Progenitor cell of endocrine pancreas (in vitro differentiated cells): Measurements from ENCODE around the gene RAB5B. TPM values are rescaled to one million over a fixed set of nuclear protein-coding genes. Genes with fewer than 3 reads are reported as not detected.

Experiments
- DNase-seq: peaks from one replicate; pipeline ENCODE4 v3.0.0; 2021; ENCODE audit warnings: low spot score; ENCODE audit not compliant: unreplicated experiment
- H3K27ac Mint-ChIP-seq: 2 replicates; pipeline ENCODE4 v1.8.0; 2021; ENCODE audit warnings: mild to moderate bottlenecking, moderate library complexity, mixed read lengths
- H3K27me3 Mint-ChIP-seq: 2 replicates; pipeline ENCODE4 v1.8.0; 2021; ENCODE audit warnings: mixed read lengths
- H3K36me3 Mint-ChIP-seq: 2 replicates; pipeline ENCODE4 v1.8.0; 2022; ENCODE audit warnings: mixed read lengths; ENCODE audit not compliant: insufficient read depth
- H3K4me1 Mint-ChIP-seq: 2 replicates; pipeline ENCODE4 v1.8.0; 2021; ENCODE audit warnings: low read depth, mixed read lengths
- H3K4me3 Mint-ChIP-seq: 2 replicates; pipeline ENCODE4 v1.8.0; 2021; ENCODE audit warnings: low read depth, mild to moderate bottlenecking, moderate library complexity, mixed read lengths
- H3K9me3 Mint-ChIP-seq: 2 replicates; pipeline ENCODE4 v1.8.0; 2021; ENCODE audit warnings: low read depth, mixed read lengths
- total RNA-seq: library from RNA; stranded (reverse); gene quantifications from 2 replicates; pipeline ENCODE4 v1.2.1, GENCODE V29; 2021
- TF ChIP-seq, protein P1 (sequence below): fragments of 200-600 bp; sonication (generic); IDR thresholded peaks from one replicate; pipeline ENCODE4 v1.5.0; 2021; ENCODE audit warnings: antibody characterized with exemption, mild to moderate bottlenecking; ENCODE audit not compliant: unreplicated experiment

The RAB5B gene
- total RNA-seq, 1 donor from 2014 or later, result 116 TPM

DNA sequence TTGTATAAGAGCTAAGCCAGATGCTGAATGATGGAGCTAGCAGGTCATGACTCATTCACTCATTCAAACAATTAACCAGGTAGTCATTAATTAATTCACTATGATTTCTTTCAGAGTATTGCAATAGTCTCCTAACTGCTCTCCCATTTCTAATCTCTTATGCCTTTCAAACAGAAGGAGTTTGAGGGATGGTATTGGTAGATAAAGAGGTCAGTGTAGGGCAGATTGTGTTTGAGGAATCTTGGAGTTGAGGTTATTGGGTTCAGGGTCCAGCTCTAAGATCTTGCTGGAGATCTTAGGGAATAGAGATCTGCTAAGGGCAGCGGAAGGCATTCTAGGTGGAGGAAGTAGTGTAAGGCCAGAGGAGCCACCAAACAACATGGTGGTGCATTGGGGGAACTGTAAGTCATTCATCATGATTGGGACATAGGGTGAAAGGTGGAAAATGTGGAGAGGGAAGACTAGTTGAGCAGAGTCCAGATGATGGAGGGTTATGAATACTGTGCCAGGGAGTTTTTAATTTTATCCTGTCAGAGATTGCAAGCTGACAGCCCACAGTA, 31.2 kb upstream of the RAB5B start:
- Mint-ChIP-seq H3K4me1 (peaks cover 4% of the 10 kb centered on the region), H3K36me3 (no peaks in the 10 kb centered on the region), H3K27me3 (peaks cover 26% of the 10 kb centered on the region), H3K4me3 (no peak overlapping the region), H3K9me3 (no peaks in the 10 kb centered on the region), H3K27ac (no peak overlapping the region)
- no peak for DNase-seq
- TF ChIP-seq, protein P1, sequence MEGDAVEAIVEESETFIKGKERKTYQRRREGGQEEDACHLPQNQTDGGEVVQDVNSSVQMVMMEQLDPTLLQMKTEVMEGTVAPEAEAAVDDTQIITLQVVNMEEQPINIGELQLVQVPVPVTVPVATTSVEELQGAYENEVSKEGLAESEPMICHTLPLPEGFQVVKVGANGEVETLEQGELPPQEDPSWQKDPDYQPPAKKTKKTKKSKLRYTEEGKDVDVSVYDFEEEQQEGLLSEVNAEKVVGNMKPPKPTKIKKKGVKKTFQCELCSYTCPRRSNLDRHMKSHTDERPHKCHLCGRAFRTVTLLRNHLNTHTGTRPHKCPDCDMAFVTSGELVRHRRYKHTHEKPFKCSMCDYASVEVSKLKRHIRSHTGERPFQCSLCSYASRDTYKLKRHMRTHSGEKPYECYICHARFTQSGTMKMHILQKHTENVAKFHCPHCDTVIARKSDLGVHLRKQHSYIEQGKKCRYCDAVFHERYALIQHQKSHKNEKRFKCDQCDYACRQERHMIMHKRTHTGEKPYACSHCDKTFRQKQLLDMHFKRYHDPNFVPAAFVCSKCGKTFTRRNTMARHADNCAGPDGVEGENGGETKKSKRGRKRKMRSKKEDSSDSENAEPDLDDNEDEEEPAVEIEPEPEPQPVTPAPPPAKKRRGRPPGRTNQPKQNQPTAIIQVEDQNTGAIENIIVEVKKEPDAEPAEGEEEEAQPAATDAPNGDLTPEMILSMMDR, result no peak

DNA sequence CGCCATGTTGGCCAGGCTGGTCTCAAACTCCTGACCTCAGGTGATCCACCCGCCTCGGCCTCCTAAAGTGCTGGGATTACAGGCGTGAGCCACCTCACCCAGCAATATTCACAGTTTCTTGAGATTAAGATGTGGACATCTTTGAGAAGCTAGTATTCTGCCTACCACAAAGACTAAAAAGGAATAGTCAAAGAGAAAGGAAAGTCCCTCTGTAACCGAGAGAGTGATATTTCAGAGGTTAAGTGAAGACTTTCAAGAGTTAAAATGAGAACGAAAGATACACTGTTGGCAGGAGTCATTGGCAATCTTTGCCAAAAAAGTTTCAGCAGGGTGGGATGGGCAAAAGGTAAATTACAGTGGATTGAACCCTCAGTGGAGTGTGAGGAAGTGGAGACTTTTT, 27.3 kb upstream of the RAB5B start:
- no peak overlapping the region for H3K27ac Mint-ChIP-seq
- H3K36me3 Mint-ChIP-seq, result no peaks in the 10 kb centered on the region
- H3K27me3 Mint-ChIP-seq, result peaks cover 6% of the 10 kb centered on the region
- no peak overlapping the region for H3K4me3 Mint-ChIP-seq
- DNase-seq, result no peak
- peaks cover 2% of the 10 kb centered on the region for H3K4me1 Mint-ChIP-seq
- no peaks in the 10 kb centered on the region for H3K9me3 Mint-ChIP-seq
- TF ChIP-seq, protein P1, result no peak

DNA sequence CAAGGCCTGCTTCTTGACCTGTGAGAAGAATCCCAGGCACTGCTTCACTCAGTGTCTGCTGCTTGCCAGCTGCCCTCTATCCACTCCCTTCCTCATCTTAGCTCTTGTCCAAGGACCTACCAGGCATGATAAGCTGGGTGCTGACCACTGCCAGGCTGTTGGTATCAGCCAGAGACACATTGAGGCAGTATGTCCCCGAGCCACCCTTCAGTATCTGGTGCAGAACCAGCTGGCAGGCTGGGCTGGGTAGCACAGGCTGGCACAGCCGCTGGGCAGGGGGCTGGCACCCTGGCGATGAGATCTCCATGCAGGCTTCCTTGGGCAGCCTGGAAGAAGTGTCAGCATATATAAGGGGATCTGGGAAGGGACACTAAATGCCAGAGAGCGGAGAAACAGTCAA, 18.5 kb upstream of the RAB5B start:
- no peak overlapping the region for H3K27ac Mint-ChIP-seq

DNA sequence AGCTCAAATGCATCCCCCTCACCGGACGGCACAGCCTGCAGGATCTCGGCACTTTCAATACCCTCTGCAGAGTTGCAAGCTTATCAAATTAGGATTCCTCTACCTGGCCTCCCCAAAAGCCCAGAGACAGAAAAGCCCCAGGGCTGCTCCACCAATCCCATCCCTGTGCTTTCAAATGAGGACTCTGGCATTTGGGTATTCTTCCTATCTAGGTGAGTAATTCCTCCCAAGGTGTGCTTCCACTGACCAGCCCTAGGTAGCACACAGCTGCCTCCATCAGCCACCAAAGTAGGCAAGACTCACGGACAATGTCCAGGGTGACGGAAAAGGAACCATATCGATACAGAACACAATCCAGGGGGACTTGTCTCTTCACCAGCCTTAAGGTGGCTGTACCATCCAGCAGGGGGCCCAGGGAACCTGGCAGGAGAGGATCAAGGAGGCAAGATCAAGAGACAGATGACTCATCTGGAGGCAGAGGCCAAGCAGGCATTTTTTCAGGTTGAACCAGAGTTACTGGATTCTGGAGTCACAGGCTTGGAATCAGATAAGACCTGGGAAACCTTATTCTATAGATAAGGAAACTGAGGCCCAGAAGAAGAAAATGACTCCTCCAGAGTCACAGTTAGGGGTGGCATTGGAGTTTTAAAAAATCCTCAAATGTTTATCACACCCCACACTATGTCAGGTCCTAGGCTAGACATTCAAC, 17.9 kb upstream of the RAB5B start:
- no peak for DNase-seq
- Mint-ChIP-seq H3K27ac (no peak overlapping the region), H3K36me3 (no peaks in the 10 kb centered on the region), H3K9me3 (no peaks in the 10 kb centered on the region), H3K4me3 (no peak overlapping the region), H3K4me1 (peaks cover 3% of the 10 kb centered on the region), H3K27me3 (peaks cover 3% of the 10 kb centered on the region)
- TF ChIP-seq, protein P1, result peak; percentile 41

More for the DNA sequence above, 18.5 kb upstream of the RAB5B start:
- H3K4me3 Mint-ChIP-seq, result no peak overlapping the region
- DNase-seq, result no peak
- H3K4me1 Mint-ChIP-seq, result peaks cover 3% of the 10 kb centered on the region
- TF ChIP-seq, protein P1, result no peak
- H3K27me3 Mint-ChIP-seq, result peaks cover 3% of the 10 kb centered on the region
- H3K36me3 Mint-ChIP-seq, result no peaks in the 10 kb centered on the region
- H3K9me3 Mint-ChIP-seq, result no peaks in the 10 kb centered on the region

GRCh38 chr12:55957106-55957859, 16.6 kb upstream of the RAB5B start:
- H3K9me3 Mint-ChIP-seq, result no peaks in the 10 kb centered on the region
- H3K27me3 Mint-ChIP-seq, result peaks cover 3% of the 10 kb centered on the region
- H3K4me3 Mint-ChIP-seq, result no peak overlapping the region
- no peaks in the 10 kb centered on the region for H3K36me3 Mint-ChIP-seq
- no peak for DNase-seq
- TF ChIP-seq, protein P1, result no peak
- peaks cover 3% of the 10 kb centered on the region for H3K4me1 Mint-ChIP-seq
- H3K27ac Mint-ChIP-seq, result no peak overlapping the region
